Common myeloid progenitor, CD34-positive (primary cell): ENCODE data around the gene MR1. TPM values are rescaled to one million over a fixed set of nuclear protein-coding genes. Genes with fewer than 3 reads are reported as not detected.

Experiments
- CTCF ChIA-PET: fragments of 350-600 bp; sonication (Branson Sonifier 250); formaldehyde crosslinking; loops from one replicate; lab custom pipeline; 2021; ENCODE audit warnings: antibody characterized with exemption; lab: Charles Lee
- POLR2A ChIA-PET: fragments of 350-600 bp; sonication (Branson Sonifier 250); formaldehyde crosslinking; loops from one replicate; lab custom pipeline; 2021; ENCODE audit warnings: antibody characterized with exemption; lab: Charles Lee
- DNase-seq, 3 donors: peaks; one replicate each; pipeline versions ENCODE4 v3.0.0 to v3.0.0-alpha.2; 2013
- H3K27ac ChIP-seq, 2 experiments: 1 replicate in 1 of 2; 2 replicates in 1 of 2; pipeline ENCODE4 v1.7.0; 2013; ENCODE audit warnings: inconsistent platforms in 2 of 2, low read length in 2 of 2, mild to moderate bottlenecking in 2 of 2, low read depth in 1 of 2, moderate library complexity in 1 of 2; ENCODE audit not compliant: severe bottlenecking in 2 of 2, insufficient read depth in 1 of 2, poor library complexity in 1 of 2
- H3K27me3 ChIP-seq, 5 experiments: replicated peaks in 2 of 5; 1 replicate in 3 of 5; 2 replicates in 2 of 5; pipeline versions ENCODE4 v1.6.1 to v1.7.0; 2013; ENCODE audit warnings: low read length in 4 of 5, mild to moderate bottlenecking in 2 of 5, moderate library complexity in 2 of 5, inconsistent platforms in 1 of 5; ENCODE audit not compliant: insufficient read depth in 5 of 5, control insufficient read depth in 4 of 5
- H3K36me3 ChIP-seq, 4 experiments: 1 replicate in 2 of 4; 2 replicates in 2 of 4; pipeline versions ENCODE4 v1.6.1 to v1.7.0; 2013; ENCODE audit warnings: low read length in 3 of 4, control low read depth in 1 of 4, mild to moderate bottlenecking in 1 of 4; ENCODE audit not compliant: control insufficient read depth in 4 of 4, insufficient read depth in 4 of 4
- H3K4me1 ChIP-seq, 4 experiments: 1 replicate in 3 of 4; 2 replicates in 1 of 4; pipeline versions ENCODE4 v1.6.1 to v1.7.1; 2013; ENCODE audit warnings: low read length in 3 of 4, mild to moderate bottlenecking in 3 of 4, control low read depth in 1 of 4, inconsistent platforms in 1 of 4, moderate library complexity in 1 of 4; ENCODE audit not compliant: control insufficient read depth in 4 of 4, insufficient read depth in 4 of 4; ENCODE audit errors: control extremely low read depth in 1 of 4
- H3K4me3 ChIP-seq, 7 experiments: 1 replicate in 4 of 7; 2 replicates in 3 of 7; pipeline versions ENCODE4 v1.5.1 to v1.7.0; 2013; ENCODE audit warnings: mild to moderate bottlenecking in 7 of 7, low read length in 6 of 7, moderate library complexity in 6 of 7, inconsistent platforms in 2 of 7, low read depth in 2 of 7, control low read depth in 1 of 7; ENCODE audit not compliant: insufficient read depth in 4 of 7, control insufficient read depth in 1 of 7; ENCODE audit errors: extremely low read depth in 1 of 7
- H3K9me3 ChIP-seq, 5 experiments: 1 replicate in 4 of 5; 2 replicates in 1 of 5; pipeline versions ENCODE4 v1.6.1 to v1.7.1; 2013; ENCODE audit warnings: low read length in 4 of 5, mild to moderate bottlenecking in 2 of 5, inconsistent platforms in 1 of 5, low read depth in 1 of 5, moderate library complexity in 1 of 5; ENCODE audit not compliant: control insufficient read depth in 4 of 5, insufficient read depth in 2 of 5; ENCODE audit errors: control extremely low read depth in 1 of 5
- WGBS: methylation state at CpG from one replicate; pipeline ENCODE4 v1.1.5; 2013; ENCODE audit not compliant: insufficient coverage; 5-methylcytosine and 5-hydroxymethylcytosine counted together
- polyA plus RNA-seq: library from polyadenylated mRNA; unstranded; fragments of 120-200 nt; gene quantifications from one replicate; pipeline ENCODE4 v1.2.1, GENCODE V29; 2013

Gene MR1
- 15.9 TPM for polyA plus RNA-seq

- DNase-seq, result peak; percentile 91 to 95 (median 94)
- ChIA-PET CTCF (interaction anchor here (0.7 to 8.2 kb wide), 9 partner anchors 9 to 140 kb away, joined by 3 to 81 read pairs (median 5); no protein-coding TSS in a partner anchor), POLR2A (interaction anchor here (0.6 to 2.7 kb wide), 2 partner anchors 11 to 50 kb away, joined by 3 to 13 read pairs; partner anchors contain the start of gene STX6)
- peak within 1 kb of the TSS; percentile 84 to 91 for H3K27ac ChIP-seq
- H3K36me3 ChIP-seq, result peaks cover 0 to 4% (median 2%) of the 10 kb centered on the region in 4 experiments
- peaks cover 3 to 28% (median 19%) of the 10 kb centered on the region in 4 experiments for H3K4me1 ChIP-seq
- H3K9me3 ChIP-seq, result no peaks in the 10 kb centered on the region
- WGBS, result 0% methylated on average over 6 of the region's 9 CpGs
- H3K27me3 ChIP-seq, result no peaks in the 10 kb centered on the region
- peak within 1 kb of the TSS in 6 of 7 experiments; percentile 69 to 90 (median 79) for H3K4me3 ChIP-seq
Measured at GRCh38 chr1:181033799-181034451, at the start of gene MR1. MR1 (plus strand) TSS chr1:181033983; CDS start chr1:181034008, 25 bp downstream.

DNA sequence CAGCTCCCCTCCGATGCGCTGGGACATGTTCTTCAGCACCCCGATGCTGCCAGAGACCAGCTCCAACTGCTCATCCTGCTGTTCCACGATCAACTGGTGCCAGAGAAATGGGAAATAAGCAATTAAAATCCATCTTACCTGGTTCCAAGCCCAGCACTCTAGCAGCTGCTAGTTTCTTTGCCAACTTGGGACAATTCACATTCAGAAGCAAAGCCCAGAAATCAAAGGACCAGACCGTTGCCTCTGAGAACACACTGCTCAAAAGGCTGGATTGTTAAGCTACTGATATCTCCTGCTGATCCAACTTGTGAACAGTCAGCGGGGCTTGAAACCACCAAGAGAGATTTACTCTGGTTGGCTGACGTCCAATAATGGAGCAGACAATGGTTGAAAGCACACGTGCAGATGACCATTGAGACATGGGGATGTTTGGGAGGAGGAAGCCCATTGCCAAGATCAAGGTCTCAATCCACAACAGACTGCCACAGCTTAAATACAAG lies 45.5 kb upstream of the MR1 start:
- H3K36me3 ChIP-seq, result peaks cover 19 to 83% (median 52%) of the 10 kb centered on the region in 4 experiments

DNA sequence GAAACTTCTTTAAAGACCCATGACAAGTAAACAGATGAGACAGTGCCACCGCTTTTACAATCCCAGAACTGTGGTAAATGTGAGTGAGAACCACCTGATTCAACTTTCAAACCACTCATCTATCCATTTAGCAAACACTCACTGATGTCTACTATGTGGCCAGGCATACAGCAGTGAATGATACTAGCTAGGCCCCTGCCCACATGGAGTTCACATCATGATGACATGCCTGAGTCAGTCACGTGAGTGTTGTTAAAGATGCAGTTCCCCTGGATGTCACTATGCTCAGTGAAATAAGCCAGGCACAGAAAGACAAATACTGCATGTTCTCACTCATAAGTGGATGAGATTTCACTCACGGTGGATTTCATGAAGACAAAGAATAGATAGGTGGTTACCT lies 39.5 kb upstream of the MR1 start:
- Histone ChIP-seq H3K4me1 (no peaks in the 10 kb centered on the region), H3K36me3 (peaks cover 14 to 46% (median 26%) of the 10 kb centered on the region in 4 experiments), H3K27me3 (no peaks in the 10 kb centered on the region), H3K27ac (no peak overlapping the region), H3K9me3 (no peaks in the 10 kb centered on the region), H3K4me3 (no peak overlapping the region)
- 100% methylated on average over 2 of the region's 3 CpGs for WGBS
- ChIA-PET CTCF (no interaction called here), POLR2A (no interaction called here)
- DNase-seq, result no peak

More for the DNA sequence above, 45.5 kb upstream of the MR1 start:
- WGBS, result 97% methylated on average over 7 of the region's 8 CpGs
- Histone ChIP-seq H3K27me3 (no peaks in the 10 kb centered on the region), H3K27ac (no peak overlapping the region), H3K4me1 (no peaks in the 10 kb centered on the region), H3K4me3 (no peak overlapping the region), H3K9me3 (no peaks in the 10 kb centered on the region)
- POLR2A ChIA-PET, result no interaction called here
- CTCF ChIA-PET, result no interaction called here
- no peak for DNase-seq

GRCh38 chr1:180997843-180998504 lies 35.8 kb upstream of the MR1 start:
- WGBS, result 93% methylated on average over 3 of the region's 4 CpGs
- H3K27ac ChIP-seq, result no peak overlapping the region
- H3K27me3 ChIP-seq, result no peaks in the 10 kb centered on the region
- no peak for DNase-seq
- ChIA-PET POLR2A (no interaction called here), CTCF (interaction anchor here (1.1 to 1.7 kb wide), 2 partner anchors 9 to 12 kb away, joined by 3 to 4 read pairs; no protein-coding TSS in a partner anchor)
- H3K4me1 ChIP-seq, result no peaks in the 10 kb centered on the region
- no peaks in the 10 kb centered on the region for H3K9me3 ChIP-seq
- no peak overlapping the region for H3K4me3 ChIP-seq
- peaks cover 10 to 36% (median 19%) of the 10 kb centered on the region in 4 experiments for H3K36me3 ChIP-seq

- peaks cover 2 to 47% (median 29%) of the 10 kb centered on the region in 4 experiments for H3K36me3 ChIP-seq
- WGBS, result 100% methylated on average over 2 of the region's 7 CpGs
- CTCF ChIA-PET, result interaction anchor here (1.3 to 2.1 kb wide), 2 partner anchors 9 to 12 kb away, joined by 3 to 9 read pairs; no protein-coding TSS in a partner anchor
Measured at GRCh38 chr1:181001091-181001780, 32.5 kb upstream of the MR1 start.

GRCh38 chr1:181002582-181003172 lies 31.1 kb upstream of the MR1 start:
- no peak for DNase-seq
- POLR2A ChIA-PET, result no interaction called here
- peaks cover 2 to 47% (median 29%) of the 10 kb centered on the region in 4 experiments for H3K36me3 ChIP-seq
- 100% methylated on average over 3 of the region's 3 CpGs for WGBS
- CTCF ChIA-PET, result interaction anchor here (1.3 to 2.1 kb wide), 2 partner anchors 8 to 10 kb away, joined by 3 to 9 read pairs; no protein-coding TSS in a partner anchor
- no peak overlapping the region for H3K27ac ChIP-seq
- H3K27me3 ChIP-seq, result no peaks in the 10 kb centered on the region
- H3K4me1 ChIP-seq, result no peaks in the 10 kb centered on the region
- no peaks in the 10 kb centered on the region for H3K9me3 ChIP-seq
- no peak overlapping the region for H3K4me3 ChIP-seq

More at GRCh38 chr1:181001091-181001780, 32.5 kb upstream of the MR1 start:
- Histone ChIP-seq H3K27me3 (no peaks in the 10 kb centered on the region), H3K9me3 (no peaks in the 10 kb centered on the region), H3K27ac (no peak overlapping the region), H3K4me3 (no peak overlapping the region), H3K4me1 (no peaks in the 10 kb centered on the region)
- POLR2A ChIA-PET, result no interaction called here
- no peak for DNase-seq
